NCI-H226 (cell line): Measurements from ENCODE around the gene NR3C1.

Source experiments
- DNase-seq: peaks from one replicate; pipeline ENCODE4 v3.0.0-alpha.2; 2015

NR3C1 gene

DNA sequence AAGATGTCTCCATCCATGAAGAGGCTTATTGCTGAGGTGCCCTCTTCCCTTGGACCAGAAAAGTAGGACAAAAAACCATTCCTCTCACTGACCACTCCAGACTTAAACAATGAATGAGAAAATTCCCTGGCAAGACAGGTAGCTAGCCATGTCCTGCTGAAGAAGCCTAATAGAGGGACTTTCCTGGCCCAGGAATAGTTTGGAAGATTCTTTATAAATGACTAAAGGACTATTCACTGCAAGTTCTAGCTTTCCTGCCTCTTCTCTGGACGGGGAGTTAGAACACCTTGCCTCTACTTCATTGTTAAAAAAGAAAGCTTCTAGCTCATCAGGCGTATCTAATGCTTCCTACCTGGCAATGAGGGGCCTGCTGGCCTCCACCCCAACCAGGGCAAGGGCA, 153.6 kb downstream of the NR3C1 start:
- DNase-seq, result peak; percentile 32

DNA sequence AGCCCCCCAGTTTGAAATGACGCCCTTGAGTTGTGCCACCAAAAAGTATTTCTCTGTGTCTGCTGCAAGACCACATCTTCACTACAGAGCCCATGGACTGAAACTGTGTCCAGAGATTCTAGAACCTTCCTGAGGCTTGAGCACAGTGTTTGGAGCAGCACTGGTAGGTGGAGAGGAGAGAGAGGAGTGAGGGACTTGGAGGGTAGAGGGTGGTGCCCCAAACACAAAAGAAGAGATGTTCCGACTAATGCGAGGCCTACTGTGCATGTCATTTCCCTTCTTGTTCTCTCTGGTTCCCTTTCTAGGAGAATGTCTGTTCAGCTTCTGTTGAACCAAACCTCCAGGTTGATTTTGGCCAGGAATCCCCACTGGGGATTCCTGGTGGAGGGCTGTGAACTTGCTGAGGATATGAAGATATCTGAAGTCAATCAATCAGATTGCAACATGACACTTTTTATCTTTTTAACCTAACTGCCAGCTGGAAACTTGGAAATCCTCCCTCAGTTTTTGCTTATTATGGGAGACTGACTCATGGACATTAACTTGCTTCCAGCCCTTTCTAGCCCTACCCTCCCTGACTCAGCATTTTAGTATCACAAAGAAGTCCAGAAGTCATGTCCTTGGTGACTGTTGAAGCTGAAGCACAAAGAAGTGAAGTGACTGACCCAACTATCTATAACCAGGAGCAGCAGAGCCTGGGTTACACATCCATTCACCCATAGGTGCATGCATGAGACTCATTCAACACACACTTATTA, 154.5 kb downstream of the NR3C1 start:
- DNase-seq, result peak; percentile 80

DNA sequence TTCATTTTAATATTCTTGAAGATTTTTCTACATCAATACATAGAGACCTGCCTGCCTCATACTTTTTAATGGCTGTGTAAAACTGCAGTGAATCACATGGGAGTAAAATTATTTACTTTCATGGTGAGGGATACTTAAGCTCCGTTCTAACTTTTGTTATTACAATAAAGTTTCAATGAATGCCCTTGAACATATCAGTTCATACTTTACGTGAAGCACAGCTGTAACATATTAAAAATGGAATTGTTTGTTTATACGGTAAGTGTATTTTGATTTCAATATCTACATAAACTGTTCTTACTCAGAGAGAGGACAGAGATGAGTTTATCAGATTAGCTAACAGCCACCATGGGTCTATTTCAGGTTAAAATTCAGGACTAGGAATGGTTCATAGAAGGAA, 155.1 kb downstream of the NR3C1 start:
- no peak for DNase-seq

DNA sequence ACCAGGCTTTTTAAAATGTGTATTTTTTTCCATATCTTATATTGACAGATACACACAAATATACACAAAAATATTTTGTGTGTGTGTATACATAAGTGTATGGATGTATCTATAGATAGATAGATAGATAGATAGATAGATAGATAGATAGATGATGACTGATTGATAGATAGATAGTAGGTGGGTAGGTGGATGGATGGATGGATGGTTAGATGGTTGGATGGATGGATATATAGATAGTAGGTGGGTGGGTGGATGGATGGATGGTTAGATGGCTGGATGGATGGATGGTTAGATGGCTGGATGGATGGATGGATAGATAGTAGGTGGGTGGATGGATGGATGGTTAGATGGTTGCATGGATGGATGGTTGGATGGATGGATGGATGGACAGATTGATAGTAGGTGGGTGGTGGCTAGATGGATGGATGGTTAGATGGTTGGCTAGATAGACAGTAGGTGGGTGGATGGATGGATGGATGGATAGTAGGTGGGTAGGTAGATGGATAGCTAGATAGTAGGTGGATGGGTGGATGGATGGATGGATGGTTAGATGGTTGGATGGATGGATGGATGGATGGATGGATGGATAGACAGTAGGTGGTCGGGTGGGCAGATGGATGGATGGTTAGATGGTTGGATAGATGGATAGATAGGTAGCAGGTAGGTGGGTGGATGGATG, 156.2 kb downstream of the NR3C1 start:
- DNase-seq, result no peak

DNA sequence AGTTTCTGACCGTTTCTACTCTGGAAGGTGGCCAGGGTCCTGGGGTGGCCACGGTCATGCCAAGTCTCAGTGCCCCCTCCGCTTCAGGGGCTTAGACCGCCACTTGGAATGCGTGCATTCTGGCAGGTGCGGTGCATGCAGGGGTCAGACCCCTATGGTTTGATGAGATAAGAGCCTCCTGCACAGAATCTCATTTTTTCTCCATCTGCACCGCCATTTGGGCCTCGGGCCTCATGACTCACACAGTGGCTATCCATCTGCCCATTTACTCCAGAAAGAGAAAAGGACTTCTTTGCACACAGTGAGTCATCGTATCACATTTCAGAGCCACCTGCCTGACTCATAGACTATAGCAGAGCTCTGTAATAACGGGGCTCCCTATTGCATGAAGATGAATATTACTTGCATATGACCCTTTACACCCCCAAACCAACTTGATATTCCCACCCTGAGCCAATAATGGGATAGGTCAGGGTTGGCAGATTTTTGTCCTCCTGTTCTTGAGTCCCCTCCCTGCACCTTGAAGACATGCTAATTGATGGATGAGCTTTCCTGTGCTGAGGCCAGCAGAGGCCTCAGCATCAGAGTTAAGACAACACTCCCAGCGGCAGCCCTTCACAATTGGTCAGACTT, 157.4 kb downstream of the NR3C1 start:
- peak; percentile 99 for DNase-seq

DNA sequence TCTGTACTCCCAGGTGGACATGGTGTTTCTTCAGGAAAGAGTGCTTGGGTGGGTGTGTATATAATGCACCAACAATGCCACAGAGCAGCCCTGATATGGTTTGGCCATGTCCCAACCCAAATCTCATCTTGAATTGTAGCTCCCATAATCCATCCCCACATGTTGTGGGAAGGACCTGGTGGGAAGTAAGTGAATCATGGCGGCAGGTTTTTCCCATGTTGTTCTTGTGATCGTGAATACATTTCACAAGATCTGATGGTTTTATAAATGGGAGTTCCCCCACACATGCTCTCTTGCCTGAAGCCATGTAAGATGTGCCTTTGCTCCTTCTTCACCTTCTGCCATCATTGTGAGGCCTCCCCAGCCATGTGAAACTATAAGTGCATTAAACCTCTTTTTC, 158.5 kb downstream of the NR3C1 start:
- DNase-seq, result peak; percentile 24

DNA sequence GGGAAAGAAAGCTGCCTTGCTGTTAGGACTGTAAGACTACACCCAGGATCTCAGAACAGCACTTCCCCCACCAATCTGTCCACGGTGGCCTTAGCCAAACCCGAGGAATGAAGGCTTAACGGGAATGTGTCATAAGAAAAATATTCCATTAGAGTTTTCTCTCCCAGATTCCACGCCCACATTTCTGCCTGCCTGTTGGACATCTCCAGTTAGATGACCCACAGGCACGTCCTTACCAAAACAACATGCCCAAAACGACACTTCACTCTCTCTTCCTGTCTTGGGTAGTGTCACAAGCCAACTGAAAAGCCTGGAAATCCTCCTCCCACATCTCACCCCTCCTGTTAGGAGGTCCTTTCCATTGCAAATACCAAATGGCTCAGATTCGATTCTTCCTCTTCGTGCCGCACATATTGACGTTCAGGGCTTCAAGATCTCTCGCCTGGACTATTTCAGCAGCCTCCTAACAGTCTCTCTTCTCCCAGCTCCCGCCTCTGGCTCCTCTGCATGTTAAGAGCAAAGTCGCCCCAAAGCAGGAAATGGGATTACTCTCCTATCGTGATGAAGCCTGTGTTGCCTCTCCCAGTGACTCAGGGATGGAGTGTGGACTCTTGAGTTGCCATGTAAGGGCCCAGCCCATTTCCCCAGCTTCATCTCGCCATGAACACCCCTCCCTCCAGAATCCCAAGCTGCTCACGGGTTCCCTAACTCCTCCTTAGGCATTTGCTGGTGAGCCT, 159.3 kb downstream of the NR3C1 start:
- peak; percentile 97 for DNase-seq

DNA sequence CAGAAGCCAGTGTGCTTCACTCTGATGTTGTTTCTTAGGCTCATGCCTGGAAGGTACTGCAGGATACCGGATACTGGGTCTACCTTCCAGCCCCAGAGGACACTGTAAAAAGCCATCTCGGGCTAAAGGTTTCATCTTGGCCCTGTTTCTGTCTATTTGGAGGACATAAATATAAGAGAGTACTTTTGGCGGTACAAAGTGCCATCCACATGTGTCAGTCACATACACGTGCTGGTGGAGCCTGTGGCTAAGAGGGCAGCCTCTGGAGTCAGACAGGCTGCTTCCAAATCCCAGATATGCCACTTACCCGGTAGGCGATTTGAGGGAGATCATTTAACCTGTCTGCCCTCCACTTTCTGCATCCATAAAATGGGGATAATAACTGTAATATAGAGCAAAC, 160.4 kb downstream of the NR3C1 start:
- DNase-seq, result no peak

DNA sequence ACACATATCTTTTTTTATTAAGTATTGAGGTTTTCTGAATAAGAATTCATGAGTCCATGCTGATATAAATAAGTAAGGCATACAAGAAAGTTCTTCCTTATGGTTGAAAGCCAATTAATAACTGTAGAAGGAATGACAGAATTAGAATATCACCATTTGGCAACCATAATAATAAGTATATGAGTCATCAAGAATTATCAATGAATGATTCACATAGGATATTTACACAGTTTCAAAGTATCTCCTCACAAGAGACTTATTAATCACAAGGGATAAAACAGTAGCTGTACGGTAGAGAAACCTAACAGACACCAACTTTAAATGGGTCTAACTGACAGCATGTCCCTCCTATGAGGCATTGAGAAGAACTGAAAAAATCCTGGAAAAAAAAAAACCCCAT, 161.6 kb downstream of the NR3C1 start:
- DNase-seq, result no peak

DNA sequence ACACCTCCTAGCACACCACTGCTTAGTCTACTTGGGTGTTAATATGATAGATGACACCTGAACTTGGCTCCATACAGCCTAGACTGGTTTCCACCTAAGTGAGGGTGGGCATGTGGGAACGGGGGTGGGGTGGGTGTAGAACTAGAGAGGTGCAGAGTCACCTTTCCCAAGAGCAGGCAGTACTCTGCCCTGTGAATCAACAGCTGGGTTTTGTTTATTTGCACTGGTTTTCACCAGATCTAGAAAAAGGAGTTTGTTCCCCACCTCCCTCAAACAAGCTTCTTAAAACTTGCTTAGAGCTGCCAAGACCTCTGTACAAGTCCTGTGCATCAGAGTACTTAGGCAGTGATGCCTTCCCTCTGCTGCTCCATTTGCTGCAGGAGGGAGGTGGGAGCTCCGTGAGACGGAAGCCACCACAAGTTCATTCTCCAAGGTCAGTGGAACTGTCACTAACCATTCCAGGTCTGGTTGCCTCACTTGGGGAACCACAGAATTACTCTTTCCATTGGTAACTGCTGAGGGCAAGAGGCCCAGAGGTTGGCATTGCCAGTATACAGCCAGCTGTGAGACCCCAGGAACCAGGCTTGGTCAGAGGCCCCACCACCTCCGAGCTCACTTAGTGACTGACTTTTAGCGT, 163.5 kb downstream of the NR3C1 start:
- DNase-seq, result no peak

DNA sequence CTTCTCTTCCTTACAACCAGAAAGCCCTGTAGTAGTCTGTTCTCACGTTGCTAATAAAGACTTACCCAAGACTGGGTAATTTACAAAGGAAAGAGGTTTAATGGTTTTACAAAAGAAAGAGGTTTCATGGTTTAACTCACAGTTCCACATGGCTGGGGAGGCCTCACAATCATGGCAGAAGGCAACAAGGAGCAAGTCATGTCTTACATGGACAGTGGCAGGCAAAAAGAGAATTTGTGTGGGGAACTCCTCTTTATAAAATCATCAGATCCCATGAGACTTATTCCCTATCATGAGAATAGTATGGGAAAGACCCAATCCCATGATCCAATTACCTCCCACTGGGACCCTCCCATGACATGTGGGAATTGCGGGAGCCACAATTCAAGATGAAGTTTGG, 164.9 kb downstream of the NR3C1 start:
- no peak for DNase-seq

DNA sequence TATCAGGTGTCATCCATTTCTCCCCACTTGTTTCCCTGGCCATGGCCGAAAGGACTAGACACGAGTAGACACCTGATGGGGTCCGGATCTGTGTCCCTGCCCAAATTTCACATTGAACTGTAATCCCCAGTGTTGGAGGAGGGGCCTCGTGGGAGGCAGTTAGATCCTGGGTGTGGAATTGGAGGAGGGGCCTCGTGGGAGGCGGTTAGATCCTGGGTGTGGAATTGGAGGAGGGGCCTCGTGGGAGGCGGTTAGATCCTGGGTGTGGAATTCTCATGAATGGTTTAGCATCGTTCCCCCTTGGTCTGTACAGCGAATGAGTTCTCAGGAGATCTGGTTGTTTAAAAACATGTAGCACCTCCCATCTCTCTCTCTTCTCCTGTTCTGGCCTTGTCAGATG, 165.8 kb downstream of the NR3C1 start:
- DNase-seq, result no peak

DNA sequence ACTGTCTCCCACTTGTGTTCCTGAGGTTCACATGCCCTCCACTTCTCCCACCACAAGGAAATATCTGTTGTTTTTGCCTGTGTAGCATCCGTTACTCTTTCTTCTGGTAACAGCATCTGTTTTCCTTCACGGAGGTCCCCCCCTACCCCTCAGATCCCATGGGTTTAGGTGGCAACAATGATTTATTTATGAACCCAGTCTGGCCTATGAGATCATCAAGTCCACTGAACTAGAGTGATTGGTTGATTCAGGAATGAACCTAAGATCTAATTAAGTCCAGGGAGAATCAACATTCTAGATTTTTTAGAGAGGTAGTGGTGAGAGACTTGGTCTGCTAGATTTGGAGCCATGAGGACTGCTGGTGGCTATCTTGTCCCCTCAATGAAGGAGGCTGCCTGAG, 166.8 kb downstream of the NR3C1 start:
- DNase-seq, result no peak

DNA sequence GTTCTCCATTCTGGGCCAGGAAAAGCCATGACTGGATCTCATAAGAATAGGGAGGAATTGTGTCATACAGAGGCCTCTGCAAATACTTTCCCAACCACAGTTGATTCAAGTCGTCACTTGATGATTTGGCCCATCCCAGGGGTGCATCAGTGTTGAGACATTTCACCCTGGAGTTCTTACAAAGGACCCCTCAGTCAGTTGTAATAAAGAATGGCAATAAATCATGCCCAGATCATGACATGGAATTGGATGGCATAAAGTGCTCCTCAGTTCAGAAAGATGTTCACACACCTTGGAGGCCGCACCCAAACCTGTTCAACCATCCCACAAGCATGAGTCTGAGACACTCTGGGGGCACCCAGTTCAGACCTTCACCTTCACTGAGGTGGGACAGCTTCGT, 168.1 kb downstream of the NR3C1 start:
- no peak for DNase-seq

DNA sequence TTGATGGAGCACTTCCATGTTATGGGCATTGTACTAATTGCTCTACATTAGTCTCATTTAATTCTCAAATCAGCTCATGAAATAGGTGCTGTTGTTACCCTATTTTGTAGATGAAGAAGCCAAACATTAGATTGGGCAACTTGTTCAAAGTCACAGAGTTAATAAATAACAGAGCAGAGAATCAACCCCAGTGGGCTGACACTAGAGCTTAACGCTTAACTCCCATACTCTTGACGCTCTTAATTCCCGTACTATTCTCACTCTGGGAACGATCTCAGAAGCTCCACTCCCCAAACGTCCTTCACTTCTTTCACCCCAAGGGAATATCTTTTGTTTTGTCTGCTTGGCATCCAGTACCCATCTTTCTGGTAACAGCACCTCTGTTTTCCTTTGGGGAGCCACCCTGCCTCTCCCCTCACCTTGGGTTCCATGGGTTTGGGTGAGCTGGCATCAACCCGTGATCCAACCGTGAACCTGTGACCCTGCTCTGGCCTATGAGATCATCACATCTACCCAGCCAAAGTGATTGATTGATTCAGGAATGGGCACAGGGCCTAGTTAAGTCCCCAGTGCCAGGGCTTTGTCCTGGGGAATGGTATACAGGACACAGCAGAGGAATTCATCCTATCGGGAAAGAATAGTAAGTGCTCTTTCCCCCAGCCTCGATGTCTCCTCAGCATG, 169.2 kb downstream of the NR3C1 start:
- DNase-seq, result no peak

DNA sequence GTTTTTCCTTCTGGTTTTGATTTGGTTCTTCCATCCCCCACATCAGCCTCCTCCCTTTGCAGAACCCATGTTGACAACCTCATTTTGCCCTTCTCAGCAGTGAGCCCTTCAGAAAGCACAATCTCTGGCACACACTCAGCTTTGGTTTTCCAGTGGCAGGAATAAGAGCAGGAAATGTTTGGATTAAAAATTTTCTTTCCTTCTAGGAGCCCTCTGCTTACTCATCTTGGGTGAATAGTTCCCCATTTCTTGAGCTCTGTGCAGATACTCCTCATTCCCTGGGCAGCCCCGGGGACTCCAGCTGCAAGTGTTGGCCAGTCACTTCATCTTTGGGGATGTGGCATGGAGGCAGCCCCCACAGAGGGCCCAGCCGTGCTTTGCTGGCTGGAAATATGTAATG, 170.5 kb downstream of the NR3C1 start:
- DNase-seq, result peak; percentile 24

DNA sequence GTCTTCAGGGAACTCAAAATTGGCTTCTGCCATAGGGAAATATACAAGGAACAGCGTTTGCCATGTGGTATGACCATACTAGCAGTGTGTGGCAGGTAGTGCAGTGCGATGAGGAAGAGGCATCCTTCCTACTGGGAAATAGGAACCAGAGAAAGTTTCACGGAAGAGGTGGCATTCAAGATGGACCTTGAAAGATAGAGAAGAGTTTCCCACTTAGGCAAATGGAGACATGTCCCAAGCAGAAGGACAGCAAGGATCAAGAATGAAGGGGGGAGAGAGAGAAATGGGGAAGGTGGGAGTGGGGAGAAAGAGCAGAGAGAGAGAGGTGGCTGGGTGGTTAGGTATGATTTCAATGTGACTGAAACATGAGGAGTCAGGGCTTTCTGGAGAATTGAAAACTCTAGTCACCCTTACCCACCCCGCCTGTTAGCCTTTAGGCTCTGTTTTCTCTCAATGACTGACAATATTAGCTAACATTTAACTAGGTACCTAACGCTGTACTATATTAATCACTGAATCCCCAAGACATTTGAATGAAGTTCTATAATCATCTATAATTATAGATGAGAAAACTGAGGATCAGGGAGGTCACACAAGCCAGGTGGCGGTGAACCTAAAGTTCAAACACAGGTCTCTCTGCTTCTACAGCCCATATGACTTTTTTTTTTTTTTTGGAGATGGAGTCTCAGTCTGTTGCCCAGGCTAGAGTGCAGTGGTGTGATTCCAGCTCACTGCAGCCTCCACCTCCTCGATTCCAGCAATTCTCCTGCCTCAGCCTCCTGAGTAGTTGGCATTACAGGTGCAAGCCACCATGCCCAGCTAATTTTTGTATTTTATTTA, 171.3 kb downstream of the NR3C1 start:
- DNase-seq, result no peak

DNA sequence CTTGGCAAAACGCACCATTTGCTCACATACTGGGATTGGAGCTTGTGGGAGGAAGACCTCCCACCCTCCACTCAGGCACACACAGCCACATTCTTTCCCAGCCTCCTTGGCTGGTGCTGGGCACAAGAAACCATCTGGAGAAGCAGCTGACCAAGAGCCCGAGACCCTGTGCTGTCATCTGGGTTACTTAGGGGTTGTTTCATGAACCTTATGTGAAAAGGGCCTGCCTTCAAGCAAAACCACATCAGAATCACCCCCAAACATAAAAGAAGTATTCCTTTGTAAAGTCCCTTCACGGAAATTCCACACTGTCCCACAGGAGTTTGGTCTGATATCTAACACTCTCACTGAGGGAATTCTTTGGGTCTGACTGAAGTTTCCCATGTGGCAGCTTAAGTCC, 172.1 kb downstream of the NR3C1 start:
- DNase-seq, result no peak

DNA sequence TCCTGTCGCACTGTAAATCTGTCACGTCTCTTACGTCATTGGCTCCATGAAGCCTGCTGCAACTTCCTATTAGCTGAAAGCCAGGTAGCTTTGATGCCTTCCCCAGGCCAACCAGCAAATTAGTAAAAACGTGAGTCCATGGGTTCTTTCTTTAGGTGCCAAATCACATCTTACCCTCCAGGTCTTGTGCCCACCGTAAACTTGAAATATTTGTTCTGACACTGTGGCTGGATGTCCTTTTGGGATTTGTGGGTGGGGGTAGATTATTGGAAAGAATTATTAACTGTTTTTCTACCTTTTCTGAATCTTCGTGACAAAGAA, 172.8 kb downstream of the NR3C1 start:
- no peak for DNase-seq

DNA sequence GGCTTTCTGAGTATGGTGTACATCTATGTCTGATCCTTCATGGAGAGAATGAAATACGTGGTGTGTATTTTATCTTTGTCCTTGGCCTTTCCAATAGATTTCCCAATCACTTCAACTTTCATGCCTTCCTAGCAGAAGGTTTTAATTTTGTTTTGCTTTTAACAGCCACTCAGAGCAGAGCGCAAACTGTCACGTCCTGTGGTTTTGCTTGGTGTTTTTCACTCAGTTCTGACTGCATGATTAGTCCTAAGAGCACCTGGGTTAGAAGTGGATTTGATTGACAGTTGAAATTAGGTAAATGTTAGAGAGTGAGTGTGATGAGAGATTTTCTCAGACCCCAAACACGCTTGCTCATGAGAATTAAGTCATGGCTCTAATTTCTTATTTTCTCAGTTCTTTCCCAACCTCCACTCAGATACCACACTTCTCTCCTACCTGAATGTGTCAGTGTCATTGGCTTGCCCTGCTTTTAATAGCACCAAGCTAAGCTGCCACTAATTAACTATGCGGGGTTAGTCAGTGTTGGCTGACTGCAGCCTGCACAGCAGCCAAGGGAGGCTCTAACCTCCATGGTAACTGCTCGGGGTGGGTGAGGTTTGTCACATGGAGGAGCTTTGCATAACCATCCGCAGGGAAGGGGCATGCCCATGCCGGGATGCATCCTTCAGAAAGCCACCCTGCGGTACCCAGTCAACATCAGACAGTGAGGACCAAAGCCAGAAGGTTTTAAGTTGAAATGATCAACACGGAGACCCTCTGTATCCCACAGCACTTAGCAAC, 173.4 kb downstream of the NR3C1 start:
- DNase-seq, result no peak

DNA sequence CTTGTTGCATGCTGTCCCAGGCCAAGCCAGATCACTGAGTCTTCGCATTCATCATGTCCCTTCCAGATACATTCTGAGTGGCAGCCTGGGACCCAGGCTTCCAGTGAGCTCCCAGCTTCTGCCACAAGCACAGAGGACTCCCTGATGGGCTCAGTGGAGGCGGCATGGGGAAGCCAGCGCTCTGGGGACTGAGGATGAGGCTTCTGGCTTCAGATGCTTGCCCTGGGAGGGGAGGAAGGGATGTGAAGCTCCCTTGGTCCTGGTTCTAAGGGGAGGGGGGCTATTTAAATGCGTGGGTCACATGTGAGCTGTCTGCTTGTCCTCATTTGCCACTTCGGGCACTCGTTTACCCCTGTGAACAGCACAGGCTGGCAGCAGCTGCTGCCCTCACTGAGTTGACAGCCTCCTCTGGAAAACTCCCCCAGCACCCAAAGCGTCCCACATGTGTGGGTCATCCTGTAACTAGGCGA, 174.0 kb downstream of the NR3C1 start:
- no peak for DNase-seq
